GM12801 (cell line): ENCODE measurements around the gene MAGI2.

ENCODE experiments used
- TF ChIP-seq, protein P1 (sequence below): IDR thresholded peaks from one replicate; pipeline ENCODE4 v1.5.1; 2011; ENCODE audit warnings: control low read depth; ENCODE audit not compliant: insufficient read length; ENCODE audit errors: extremely low read depth

Gene MAGI2

GRCh38 chr7:79292834-79293233 is 160.6 kb downstream of the MAGI2 start:
- TF ChIP-seq, protein P1, sequence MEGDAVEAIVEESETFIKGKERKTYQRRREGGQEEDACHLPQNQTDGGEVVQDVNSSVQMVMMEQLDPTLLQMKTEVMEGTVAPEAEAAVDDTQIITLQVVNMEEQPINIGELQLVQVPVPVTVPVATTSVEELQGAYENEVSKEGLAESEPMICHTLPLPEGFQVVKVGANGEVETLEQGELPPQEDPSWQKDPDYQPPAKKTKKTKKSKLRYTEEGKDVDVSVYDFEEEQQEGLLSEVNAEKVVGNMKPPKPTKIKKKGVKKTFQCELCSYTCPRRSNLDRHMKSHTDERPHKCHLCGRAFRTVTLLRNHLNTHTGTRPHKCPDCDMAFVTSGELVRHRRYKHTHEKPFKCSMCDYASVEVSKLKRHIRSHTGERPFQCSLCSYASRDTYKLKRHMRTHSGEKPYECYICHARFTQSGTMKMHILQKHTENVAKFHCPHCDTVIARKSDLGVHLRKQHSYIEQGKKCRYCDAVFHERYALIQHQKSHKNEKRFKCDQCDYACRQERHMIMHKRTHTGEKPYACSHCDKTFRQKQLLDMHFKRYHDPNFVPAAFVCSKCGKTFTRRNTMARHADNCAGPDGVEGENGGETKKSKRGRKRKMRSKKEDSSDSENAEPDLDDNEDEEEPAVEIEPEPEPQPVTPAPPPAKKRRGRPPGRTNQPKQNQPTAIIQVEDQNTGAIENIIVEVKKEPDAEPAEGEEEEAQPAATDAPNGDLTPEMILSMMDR, result no peak

DNA sequence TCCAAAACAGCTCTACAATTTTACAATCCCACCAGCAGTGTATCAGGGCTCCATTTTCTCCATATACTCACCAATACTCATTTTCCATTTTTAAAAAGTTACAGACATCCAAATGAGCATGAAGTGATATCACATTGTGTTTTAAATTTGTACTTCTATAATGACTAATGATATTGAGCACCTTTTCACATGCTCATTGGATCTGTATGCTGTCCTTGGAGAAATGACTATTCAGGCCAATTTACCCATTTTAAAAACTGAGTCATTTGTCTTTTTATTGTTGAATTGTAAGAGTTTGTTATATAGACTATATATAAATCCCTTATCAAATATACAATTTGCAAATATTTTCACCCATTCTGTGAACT is 162.0 kb downstream of the MAGI2 start:
- TF ChIP-seq, protein P1, result no peak

- TF ChIP-seq, protein P1, result no peak
Measured at GRCh38 chr7:79290841-79291497, 162.5 kb downstream of the MAGI2 start.

GRCh38 chr7:79290398-79290797 is 163.1 kb downstream of the MAGI2 start:
- TF ChIP-seq, protein P1, result no peak

- TF ChIP-seq, protein P1, result no peak
Measured at GRCh38 chr7:79288655-79289054, 164.8 kb downstream of the MAGI2 start.

GRCh38 chr7:79287981-79288380 is 165.5 kb downstream of the MAGI2 start:
- TF ChIP-seq, protein P1, result no peak

DNA sequence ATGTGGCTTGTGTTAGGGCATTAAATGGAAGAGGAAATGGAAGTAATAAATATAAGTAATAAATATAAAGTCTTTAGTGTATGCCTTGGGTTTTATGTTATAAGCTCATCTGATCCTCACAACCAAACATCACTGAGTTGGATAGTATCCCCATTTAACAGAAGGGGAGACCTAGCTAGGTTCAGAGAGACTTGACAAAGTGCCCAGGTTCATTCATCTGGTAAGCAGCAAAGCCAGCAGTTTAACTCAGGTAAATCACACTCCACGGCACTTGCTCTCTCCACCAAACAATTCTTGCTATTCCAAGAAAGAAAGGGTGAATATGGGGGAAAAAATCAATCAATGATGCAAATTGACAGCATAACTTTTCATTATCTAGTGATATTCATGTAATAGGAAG is 167.3 kb downstream of the MAGI2 start:
- TF ChIP-seq, protein P1, result no peak
